CD4-positive, alpha-beta T cell (primary cell): ENCODE data around the gene GNAZ. TPM values are rescaled to one million over a fixed set of nuclear protein-coding genes. Genes with fewer than 3 reads are reported as not detected.

Source experiments
- ATAC-seq: fragments of 200-7000 bp; cut with Tn5 transposase; one replicate; pipeline ENCODE4 v1.10.0; 2022; ENCODE audit warnings: mild to moderate bottlenecking; ENCODE audit not compliant: poor library complexity
- CTCF ChIA-PET: fragments of 350-600 bp; sonication (Branson Sonifier 250); formaldehyde crosslinking; loops from one replicate; lab custom pipeline; 2021; ENCODE audit warnings: antibody characterized with exemption, inconsistent platforms; lab: Charles Lee
- POLR2A ChIA-PET: fragments of 350-600 bp; sonication (Branson Sonifier 250); formaldehyde crosslinking; loops from one replicate; lab custom pipeline; 2021; ENCODE audit warnings: antibody characterized with exemption, inconsistent platforms; lab: Charles Lee
- DNase-seq, 14 experiments: peaks; one replicate each; pipeline ENCODE4 v3.0.0-alpha.2; 2013 to 2020; ENCODE audit warnings: mixed read lengths in 2 of 14
- H3K27ac ChIP-seq, 2 donors: one replicate each; pipeline versions ENCODE4 v1.5.1 to v1.7.0; 2013; ENCODE audit warnings: low read length in 2 of 2, low read depth in 1 of 2, mild to moderate bottlenecking in 1 of 2
- H3K27me3 ChIP-seq, 2 experiments: 1 replicate in 1 of 2; 2 replicates in 1 of 2; pipeline versions ENCODE4 v1.6.1 to v1.7.0; 2013; ENCODE audit warnings: low read length in 2 of 2, control low read depth in 1 of 2, mild to moderate bottlenecking in 1 of 2, moderate library complexity in 1 of 2; ENCODE audit not compliant: insufficient read depth in 2 of 2, control insufficient read depth in 1 of 2
- H3K36me3 ChIP-seq: one replicate; pipeline ENCODE4 v1.6.1; 2013; ENCODE audit warnings: low read length, control low read depth; ENCODE audit not compliant: insufficient read depth
- H3K4me1 ChIP-seq: one replicate; pipeline ENCODE4 v1.6.1; 2013; ENCODE audit warnings: low read length, control low read depth; ENCODE audit not compliant: insufficient read depth
- H3K4me3 ChIP-seq: one replicate; pipeline ENCODE4 v1.5.1; 2013; ENCODE audit warnings: mild to moderate bottlenecking, low read length, moderate library complexity
- H3K9me3 ChIP-seq, 2 experiments: 1 replicate in 1 of 2; 2 replicates in 1 of 2; pipeline versions ENCODE4 v1.6.1 to v1.7.0; 2013; ENCODE audit warnings: low read length in 2 of 2, mild to moderate bottlenecking in 2 of 2, control low read depth in 1 of 2, moderate library complexity in 1 of 2; ENCODE audit not compliant: control insufficient read depth in 1 of 2, insufficient read depth in 1 of 2
- H3K27ac Mint-ChIP-seq: one replicate; pipeline ENCODE4 v1.8.0; 2020; ENCODE audit warnings: mixed read lengths
- H3K27me3 Mint-ChIP-seq: one replicate; pipeline ENCODE4 v1.8.0; 2021; ENCODE audit warnings: mixed read lengths
- H3K36me3 Mint-ChIP-seq: one replicate; pipeline ENCODE4 v1.8.0; 2021; ENCODE audit warnings: low read depth, mixed read lengths
- H3K4me1 Mint-ChIP-seq: one replicate; pipeline ENCODE4 v1.8.0; 2021; ENCODE audit warnings: low read depth, mixed read lengths
- H3K4me3 Mint-ChIP-seq: one replicate; pipeline ENCODE4 v1.8.0; 2020; ENCODE audit warnings: mild to moderate bottlenecking, mixed read lengths
- H3K9me3 Mint-ChIP-seq: one replicate; pipeline ENCODE4 v1.8.0; 2020; ENCODE audit warnings: mixed read lengths
- intact Hi-C, 2 experiments: fragments of 100-400 bp; cut with DNase I in 1 of 2; cut with micrococcal nuclease in 1 of 2; formaldehyde crosslinking; loops; one replicate each; pipeline versions ENCODE4 v1.15.1 to v1.9.0; 2023 to 2025; cut with DNase I, micrococcal nuclease
- total RNA-seq, 174 experiments: library from RNA in 2 of 174; stranded (reverse) in 2 of 174; gene quantifications; one replicate each; pipeline ENCODE4 v1.2.3 and lab custom pipeline; 2021 to 2026
- TF ChIP-seq, protein P1 (sequence below): fragments of 200-600 bp; IDR thresholded peaks from one replicate; pipeline ENCODE4 v1.8.0; 2022; ENCODE audit warnings: antibody characterized with exemption, mild to moderate bottlenecking

GNAZ gene
- total RNA-seq, 2 experiments from 2014 or later, result 0.20 to 0.38 TPM

DNA sequence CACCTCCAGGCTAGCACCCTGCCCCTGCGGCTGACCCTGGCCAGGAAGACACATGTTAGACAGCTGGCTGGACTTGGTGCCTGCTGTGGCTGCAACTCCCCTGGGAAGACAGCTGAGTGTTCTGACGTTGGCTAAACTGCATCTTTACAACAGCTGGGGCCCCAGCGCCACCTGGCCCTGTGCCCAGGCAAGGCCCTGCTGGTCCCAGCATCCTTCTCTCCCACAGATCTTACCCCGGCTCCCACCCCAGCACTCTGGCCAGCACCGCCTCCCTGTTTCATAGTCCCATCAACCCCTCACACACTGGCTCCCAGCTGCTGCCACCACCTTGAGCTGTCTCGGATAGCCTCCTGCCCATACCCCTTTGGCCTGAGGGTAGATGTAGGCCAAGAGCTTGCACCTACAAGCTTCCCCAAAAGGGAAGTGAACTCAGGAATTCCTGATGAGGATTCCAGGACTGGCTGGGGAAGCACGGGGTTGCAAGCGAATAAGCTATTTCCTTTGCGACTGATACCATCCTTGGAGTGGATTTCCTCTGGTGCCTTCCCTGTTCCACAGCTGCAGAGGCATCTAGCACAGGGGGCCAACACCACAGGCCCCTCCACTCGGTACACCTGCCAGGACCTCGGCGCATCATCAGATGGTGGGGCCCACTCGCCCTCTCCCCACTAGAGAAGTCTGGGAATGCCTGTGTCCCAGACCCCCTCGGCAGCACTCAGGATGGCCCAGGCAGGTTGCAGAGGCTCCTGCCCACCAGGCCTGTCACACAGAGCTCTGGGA is 42.9 kb downstream of the GNAZ start:
- no peaks in the 10 kb centered on the region for H3K36me3 Mint-ChIP-seq
- no peak overlapping the region for H3K4me3 Mint-ChIP-seq
- intact Hi-C loops, result no loop called here
- H3K27ac ChIP-seq, result no peak overlapping the region
- H3K4me1 ChIP-seq, result no peaks in the 10 kb centered on the region
- TF ChIP-seq, protein P1, sequence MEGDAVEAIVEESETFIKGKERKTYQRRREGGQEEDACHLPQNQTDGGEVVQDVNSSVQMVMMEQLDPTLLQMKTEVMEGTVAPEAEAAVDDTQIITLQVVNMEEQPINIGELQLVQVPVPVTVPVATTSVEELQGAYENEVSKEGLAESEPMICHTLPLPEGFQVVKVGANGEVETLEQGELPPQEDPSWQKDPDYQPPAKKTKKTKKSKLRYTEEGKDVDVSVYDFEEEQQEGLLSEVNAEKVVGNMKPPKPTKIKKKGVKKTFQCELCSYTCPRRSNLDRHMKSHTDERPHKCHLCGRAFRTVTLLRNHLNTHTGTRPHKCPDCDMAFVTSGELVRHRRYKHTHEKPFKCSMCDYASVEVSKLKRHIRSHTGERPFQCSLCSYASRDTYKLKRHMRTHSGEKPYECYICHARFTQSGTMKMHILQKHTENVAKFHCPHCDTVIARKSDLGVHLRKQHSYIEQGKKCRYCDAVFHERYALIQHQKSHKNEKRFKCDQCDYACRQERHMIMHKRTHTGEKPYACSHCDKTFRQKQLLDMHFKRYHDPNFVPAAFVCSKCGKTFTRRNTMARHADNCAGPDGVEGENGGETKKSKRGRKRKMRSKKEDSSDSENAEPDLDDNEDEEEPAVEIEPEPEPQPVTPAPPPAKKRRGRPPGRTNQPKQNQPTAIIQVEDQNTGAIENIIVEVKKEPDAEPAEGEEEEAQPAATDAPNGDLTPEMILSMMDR, result no peak
- no peaks in the 10 kb centered on the region for H3K9me3 Mint-ChIP-seq
- H3K36me3 ChIP-seq, result no peaks in the 10 kb centered on the region
- ChIA-PET POLR2A (no interaction called here), CTCF (no interaction called here)
- no peak overlapping the region for H3K4me3 ChIP-seq
- H3K4me1 Mint-ChIP-seq, result no peaks in the 10 kb centered on the region
- no peaks in the 10 kb centered on the region for H3K27me3 ChIP-seq
- H3K27me3 Mint-ChIP-seq, result no peaks in the 10 kb centered on the region
- no peak overlapping the region for H3K27ac Mint-ChIP-seq
- no peak for ATAC-seq
- no peak for DNase-seq
- no peaks in the 10 kb centered on the region for H3K9me3 ChIP-seq

DNA sequence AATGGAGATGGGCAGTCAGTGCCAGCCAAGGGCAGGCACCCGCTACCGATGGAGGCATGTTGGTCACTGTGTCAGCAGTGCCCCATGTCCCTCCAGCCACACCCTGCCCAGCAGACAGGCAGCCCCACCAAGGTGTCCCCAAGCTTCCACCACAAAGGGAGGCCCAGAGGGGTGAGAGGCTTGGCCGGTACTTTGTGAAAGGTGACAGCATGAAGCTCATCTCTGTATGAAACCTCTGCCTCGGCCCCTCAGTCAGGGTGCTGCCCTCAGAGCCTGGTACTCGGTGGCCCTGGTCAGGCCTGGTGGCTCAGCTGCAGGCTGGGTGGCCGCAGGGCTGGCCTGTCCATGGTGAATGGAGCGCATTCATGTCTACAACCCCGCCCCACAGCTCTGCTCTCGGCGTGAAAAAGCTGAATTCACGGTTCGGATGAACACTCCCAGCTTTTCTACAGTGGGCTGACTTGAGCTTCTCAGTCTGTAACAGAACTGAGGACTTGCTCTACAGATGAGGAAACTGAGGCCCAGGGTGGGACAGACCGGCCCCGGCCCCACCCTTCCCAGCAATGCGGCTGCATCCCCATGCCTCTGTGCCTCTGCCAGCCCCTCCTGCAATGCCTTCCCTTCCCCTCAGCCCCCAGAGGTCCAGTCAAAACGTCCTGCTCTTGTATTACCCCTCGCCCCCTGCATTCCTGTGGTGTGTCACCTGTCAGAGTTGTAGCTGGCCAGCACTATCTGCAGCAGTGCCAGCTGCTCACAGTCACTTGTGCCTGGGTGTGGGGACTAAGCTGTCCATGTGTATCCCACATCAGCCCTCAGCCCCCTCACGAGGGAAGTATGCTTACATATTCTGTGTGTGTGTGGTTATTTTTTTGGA is 43.8 kb downstream of the GNAZ start:
- Mint-ChIP-seq H3K27me3 (no peaks in the 10 kb centered on the region), H3K9me3 (no peaks in the 10 kb centered on the region), H3K4me3 (no peak overlapping the region), H3K36me3 (no peaks in the 10 kb centered on the region), H3K4me1 (peaks cover 1% of the 10 kb centered on the region), H3K27ac (no peak overlapping the region)
- Histone ChIP-seq H3K27ac (no peak overlapping the region), H3K4me3 (no peak overlapping the region), H3K9me3 (no peaks in the 10 kb centered on the region), H3K36me3 (no peaks in the 10 kb centered on the region), H3K27me3 (no peaks in the 10 kb centered on the region), H3K4me1 (peaks cover 6% of the 10 kb centered on the region)
- no peak for ATAC-seq
- CTCF ChIA-PET, result no interaction called here
- TF ChIP-seq, protein P1, result no peak
- intact Hi-C loops, result no loop called here
- POLR2A ChIA-PET, result no interaction called here
- DNase-seq, result no peak

DNA sequence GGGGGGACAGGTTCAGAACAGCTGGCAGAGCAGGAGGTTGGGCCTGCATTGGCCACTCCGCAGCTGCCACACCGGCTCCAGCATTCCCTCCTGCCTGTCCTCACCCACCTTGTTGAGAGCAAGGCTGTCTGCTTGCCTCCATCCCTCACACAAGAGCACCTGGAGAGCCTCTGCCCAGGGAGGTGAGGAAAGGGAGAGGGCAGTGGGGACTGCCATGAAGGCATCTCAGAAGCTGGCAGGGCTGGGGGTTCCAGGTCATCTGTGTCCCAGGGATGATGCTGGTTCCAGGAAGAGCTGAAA is 44.4 kb downstream of the GNAZ start:
- POLR2A ChIA-PET, result no interaction called here

More for the DNA sequence above, 44.4 kb downstream of the GNAZ start:
- no peak overlapping the region for H3K27ac ChIP-seq
- Mint-ChIP-seq H3K4me1 (peaks cover 7% of the 10 kb centered on the region), H3K9me3 (no peaks in the 10 kb centered on the region), H3K27ac (no peak overlapping the region), H3K27me3 (no peaks in the 10 kb centered on the region), H3K36me3 (no peaks in the 10 kb centered on the region), H3K4me3 (no peak overlapping the region)
- CTCF ChIA-PET, result no interaction called here
- H3K4me3 ChIP-seq, result no peak overlapping the region
- ATAC-seq (no peak), DNase-seq (no peak)
- peaks cover 11% of the 10 kb centered on the region for H3K4me1 ChIP-seq
- H3K9me3 ChIP-seq, result no peaks in the 10 kb centered on the region
- intact Hi-C loops, result no loop called here
- TF ChIP-seq, protein P1, result no peak
- H3K36me3 ChIP-seq, result no peaks in the 10 kb centered on the region
- no peaks in the 10 kb centered on the region for H3K27me3 ChIP-seq
